Measurements from ENCODE around the gene MT3. TPM values are rescaled to one million over a fixed set of nuclear protein-coding genes. Genes with fewer than 3 reads are reported as not detected.

Gene MT3
- total and polyA plus RNA-seq, 2 of the 13 experiments (the other 11 are each of a cell fraction or from before 2014, with no cell fraction given) = not detected

- no peak for TF ChIP-seq KLF13 (CRISPR knock-in tag; IDR thresholded peaks at IDR 0.05)
- TF ChIP-seq PHF8 (CRISPR knock-in tag; IDR thresholded peaks at IDR 0.05) = peak; percentile 64; the same call in 1 of the 2 replicates
- TF ChIP-seq, protein P1, sequence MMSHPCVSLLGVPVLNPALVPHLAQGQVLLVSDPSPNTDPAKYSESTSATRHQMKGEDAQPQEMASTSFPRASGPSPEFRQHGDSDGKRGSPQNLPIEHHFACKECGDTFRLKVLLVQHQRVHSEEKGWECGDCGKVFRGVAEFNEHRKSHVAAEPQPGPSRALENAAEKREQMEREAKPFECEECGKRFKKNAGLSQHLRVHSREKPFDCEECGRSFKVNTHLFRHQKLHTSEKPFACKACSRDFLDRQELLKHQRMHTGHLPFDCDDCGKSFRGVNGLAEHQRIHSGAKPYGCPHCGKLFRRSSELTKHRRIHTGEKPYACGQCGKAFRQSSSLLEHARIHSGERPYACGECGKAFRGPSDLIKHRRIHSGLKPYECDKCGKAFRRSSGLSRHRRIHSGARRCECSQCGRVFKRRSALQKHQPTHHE (CRISPR knock-in tag; IDR thresholded peaks at IDR 0.05; ENCODE audit: borderline replicate concordance) = no peak
- TF ChIP-seq JUNB (CRISPR knock-in tag; IDR thresholded peaks at IDR 0.05; ENCODE audit: borderline replicate concordance) = no peak
- TF ChIP-seq BRF2 (CRISPR knock-in tag; IDR thresholded peaks at IDR 0.05) = peak; percentile 48; the same call in 1 of the 2 replicates
- no peak for TF ChIP-seq PRMT3 (CRISPR knock-in tag; IDR thresholded peaks at IDR 0.05; ENCODE audit: borderline replicate concordance, low read depth)
- no peak for TF ChIP-seq HNF1A (IDR thresholded peaks at IDR 0.05; ENCODE audit: low read depth)
- no peak for TF ChIP-seq HNF1A (CRISPR knock-in tag; IDR thresholded peaks at IDR 0.05; ENCODE audit: borderline replicate concordance)
- peak; percentile 58 for TF ChIP-seq SRSF1 (optimal IDR thresholded peaks at IDR 0.05; ENCODE audit: low read depth, low read length)
- TF ChIP-seq ZNF451 (CRISPR knock-in tag; IDR thresholded peaks at IDR 0.05) = no peak
- TF ChIP-seq UBTF (CRISPR knock-in tag; IDR thresholded peaks at IDR 0.05) = peak; percentile 55; the same call in 1 of the 2 replicates
- peak; percentile 84 for TF ChIP-seq ZNF777 (CRISPR knock-in tag; IDR thresholded peaks at IDR 0.05)
- TF ChIP-seq, protein P2, sequence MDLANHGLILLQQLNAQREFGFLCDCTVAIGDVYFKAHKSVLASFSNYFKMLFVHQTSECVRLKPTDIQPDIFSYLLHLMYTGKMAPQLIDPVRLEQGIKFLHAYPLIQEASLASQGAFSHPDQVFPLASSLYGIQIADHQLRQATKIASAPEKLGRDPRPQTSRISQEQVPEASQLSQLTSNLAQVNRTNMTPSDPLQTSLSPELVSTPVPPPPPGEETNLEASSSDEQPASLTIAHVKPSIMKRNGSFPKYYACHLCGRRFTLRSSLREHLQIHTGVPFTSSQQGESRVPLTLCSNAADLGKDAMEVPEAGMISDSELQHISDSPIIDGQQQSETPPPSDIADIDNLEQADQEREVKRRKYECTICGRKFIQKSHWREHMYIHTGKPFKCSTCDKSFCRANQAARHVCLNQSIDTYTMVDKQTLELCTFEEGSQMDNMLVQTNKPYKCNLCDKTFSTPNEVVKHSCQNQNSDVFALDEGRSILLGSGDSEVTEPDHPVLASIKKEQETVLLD (CRISPR knock-in tag; IDR thresholded peaks at IDR 0.05; ENCODE audit: low read depth) = no peak
- TF ChIP-seq ZNF598 (CRISPR knock-in tag; IDR thresholded peaks at IDR 0.05; ENCODE audit: borderline replicate concordance) = no peak
- no peak for TF ChIP-seq EEA1 (CRISPR knock-in tag; IDR thresholded peaks at IDR 0.05; ENCODE audit: borderline replicate concordance)
Measured at GRCh38 chr16:56625140-56625942, 36.0 kb downstream of the MT3 start, which contains the start of gene MT1E (continued).

Measured in HepG2 (cell line).